GM13976 (cell line): Measurements from ENCODE around the gene CDC34.

Source experiments
- DNase-seq: peaks from one replicate; pipeline ENCODE4 v3.0.0; 2012; ENCODE audit warnings: low spot score
- CTCF ChIP-seq: IDR thresholded peaks from 2 replicates; pipeline ENCODE4 v1.5.1; 2012; ENCODE audit warnings: borderline replicate concordance, mild to moderate bottlenecking; ENCODE audit not compliant: insufficient read depth; ENCODE audit errors: extremely low read depth, missing control alignments, control extremely low read depth
- in situ Hi-C: fragments of 300-500 bp; cut with MboI; formaldehyde crosslinking; loops from one replicate; pipeline ENCODE4 v1.12.0; 2022; ENCODE audit warnings: low sequenced_read_pairs, mixed read lengths, inconsistent platforms; ENCODE audit not compliant: unreplicated experiment

CDC34 gene

GRCh38 chr19:506404-507285 lies 24.9 kb upstream of the CDC34 start:
- peak; percentile 98 for DNase-seq
- in situ Hi-C loops, result no loop called here
- peak; percentile 98 for TF ChIP-seq CTCF

GRCh38 chr19:507286-508203 lies 24.0 kb upstream of the CDC34 start, which contains the start of gene TPGS1:
Gene TPGS1 (plus strand): TSS chr19:507497. CDS start chr19:507507, 10 bp downstream.
- TF ChIP-seq CTCF, result no peak
- DNase-seq, result peak; percentile 87
- in situ Hi-C loops, result no loop called here

DNA sequence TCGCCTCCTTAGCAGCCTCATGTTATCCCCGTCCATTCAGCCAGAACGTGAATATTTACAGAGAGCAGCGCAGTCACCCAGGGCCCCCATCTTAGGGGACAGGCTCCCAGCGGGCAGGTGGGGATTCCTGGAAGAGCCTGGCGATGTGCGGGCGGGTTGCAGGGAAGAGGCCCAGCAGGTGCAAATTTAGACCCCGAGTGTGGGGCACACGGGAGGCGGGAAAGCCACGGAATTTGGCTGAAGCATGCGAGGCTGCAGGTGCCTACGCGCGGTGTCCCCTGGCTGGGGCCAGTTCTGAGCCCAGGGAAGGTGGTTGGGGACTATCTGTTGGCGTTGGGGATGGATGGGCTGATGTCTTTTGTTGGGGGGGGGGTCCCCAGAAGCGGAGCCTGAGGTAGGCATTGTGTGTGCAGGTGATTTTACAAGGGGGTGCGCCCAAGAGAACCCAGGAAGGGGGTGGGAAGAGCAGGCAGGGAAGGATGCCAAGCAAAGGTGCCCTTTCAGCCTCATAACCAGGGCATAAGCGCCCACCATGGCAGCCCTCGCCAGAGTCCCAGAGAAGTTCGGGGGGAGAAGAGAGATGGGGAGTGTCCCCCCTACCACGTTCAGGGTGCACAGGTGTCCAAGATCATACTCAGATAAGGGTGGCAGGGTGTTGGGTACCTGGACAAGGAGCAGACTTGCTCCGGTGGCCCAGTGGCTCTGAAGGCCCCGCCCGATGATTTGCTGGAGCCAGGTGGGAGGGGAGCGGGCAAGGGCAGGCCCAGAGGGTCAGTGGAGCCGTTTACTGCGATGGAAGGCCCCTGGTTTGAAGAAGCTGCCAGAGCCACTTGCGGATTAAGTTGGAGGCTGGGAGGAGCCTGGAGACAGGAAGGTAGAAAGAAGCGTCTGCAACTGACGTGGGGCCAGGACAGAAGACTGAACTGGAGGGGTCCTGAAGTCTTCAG lies 23.1 kb upstream of the CDC34 start:
- TF ChIP-seq CTCF, result no peak
- no peak for DNase-seq
- in situ Hi-C loops, result no loop called here

DNA sequence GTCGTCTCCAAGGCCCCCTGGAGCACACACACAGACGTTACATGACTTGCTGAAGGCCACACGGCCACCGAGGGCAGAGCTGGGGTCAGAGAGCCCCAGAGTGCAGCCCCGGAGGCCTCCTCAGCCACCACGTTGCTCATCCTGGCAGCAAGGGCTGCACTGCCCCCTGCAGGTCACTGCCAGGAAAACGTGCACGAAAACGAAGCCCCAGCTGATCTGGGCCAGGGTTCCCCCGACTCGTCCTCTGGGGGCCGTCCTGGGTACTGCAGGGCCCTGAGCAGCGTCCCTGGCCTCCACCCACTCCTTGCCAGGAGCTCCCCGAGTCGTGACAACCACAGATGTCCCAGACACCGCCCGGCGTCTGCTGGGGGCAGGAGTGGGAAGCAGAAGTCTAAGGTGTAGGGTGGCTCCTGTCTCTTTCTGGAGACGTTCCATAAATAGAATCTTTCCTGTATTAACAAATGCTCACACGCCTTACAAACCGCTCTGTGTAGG lies 20.9 kb upstream of the CDC34 start:
- in situ Hi-C loops, result no loop called here
- TF ChIP-seq CTCF, result peak; percentile 89
- peak; percentile 91 for DNase-seq

DNA sequence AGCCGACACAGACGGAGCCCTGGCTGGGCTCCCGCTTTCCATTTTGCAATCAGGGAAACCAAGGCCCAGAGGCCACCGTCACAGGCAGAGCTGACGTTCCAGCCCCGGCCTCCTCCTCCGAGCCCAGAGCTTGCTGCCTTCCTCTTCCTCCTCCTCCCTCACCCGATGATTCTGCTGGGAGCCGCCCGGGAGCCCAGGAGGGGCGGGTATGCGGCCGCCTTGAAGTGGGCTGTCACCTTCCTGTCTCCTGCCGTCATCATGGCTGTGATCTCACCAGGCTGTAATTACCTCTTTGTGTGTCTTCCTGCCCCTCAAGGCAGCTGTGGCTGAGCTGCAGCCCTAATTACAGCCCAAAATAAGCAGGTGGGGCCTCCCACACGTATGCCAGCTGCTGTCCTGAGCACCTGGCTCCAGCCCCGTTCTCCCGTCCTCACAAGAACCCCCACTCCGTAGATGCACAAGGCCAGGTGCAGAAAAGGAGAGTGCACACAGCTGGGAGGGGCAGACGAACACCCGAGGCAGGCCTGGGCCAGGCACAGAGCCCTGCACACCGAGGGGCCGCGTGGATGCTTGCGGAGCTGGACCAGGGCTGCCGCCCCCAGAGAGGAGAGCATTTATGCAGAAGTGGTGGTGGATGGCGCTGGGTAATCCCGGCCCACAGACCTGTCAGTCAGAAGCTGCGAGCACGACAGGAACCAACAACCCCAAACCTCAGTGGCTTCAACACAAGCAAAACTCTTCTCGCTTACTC lies 20.3 kb upstream of the CDC34 start:
- in situ Hi-C loops, result no loop called here
- no peak for TF ChIP-seq CTCF
- DNase-seq, result no peak
